ENCODE measurements around the gene TMC1.

DNA sequence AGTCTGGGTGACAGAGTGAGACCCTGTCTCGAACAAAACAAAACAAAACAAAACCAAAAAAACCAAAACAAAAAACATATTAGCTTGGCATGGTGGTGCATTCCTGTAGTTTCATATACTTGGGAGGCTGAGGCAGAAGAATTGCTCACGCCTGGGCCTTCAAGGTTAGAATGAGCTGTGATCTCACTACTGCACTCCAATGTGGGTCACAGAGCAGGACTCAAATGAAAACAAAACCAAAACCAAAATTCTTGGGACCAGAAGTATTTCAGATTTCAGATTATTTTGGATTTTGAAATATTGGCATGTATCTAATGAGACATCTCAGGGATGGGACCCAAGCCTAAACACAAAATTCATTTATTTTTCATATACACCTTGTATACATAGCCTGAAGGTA, 80.2 kb downstream of the TMC1 start:
- TF ChIP-seq, protein P1, sequence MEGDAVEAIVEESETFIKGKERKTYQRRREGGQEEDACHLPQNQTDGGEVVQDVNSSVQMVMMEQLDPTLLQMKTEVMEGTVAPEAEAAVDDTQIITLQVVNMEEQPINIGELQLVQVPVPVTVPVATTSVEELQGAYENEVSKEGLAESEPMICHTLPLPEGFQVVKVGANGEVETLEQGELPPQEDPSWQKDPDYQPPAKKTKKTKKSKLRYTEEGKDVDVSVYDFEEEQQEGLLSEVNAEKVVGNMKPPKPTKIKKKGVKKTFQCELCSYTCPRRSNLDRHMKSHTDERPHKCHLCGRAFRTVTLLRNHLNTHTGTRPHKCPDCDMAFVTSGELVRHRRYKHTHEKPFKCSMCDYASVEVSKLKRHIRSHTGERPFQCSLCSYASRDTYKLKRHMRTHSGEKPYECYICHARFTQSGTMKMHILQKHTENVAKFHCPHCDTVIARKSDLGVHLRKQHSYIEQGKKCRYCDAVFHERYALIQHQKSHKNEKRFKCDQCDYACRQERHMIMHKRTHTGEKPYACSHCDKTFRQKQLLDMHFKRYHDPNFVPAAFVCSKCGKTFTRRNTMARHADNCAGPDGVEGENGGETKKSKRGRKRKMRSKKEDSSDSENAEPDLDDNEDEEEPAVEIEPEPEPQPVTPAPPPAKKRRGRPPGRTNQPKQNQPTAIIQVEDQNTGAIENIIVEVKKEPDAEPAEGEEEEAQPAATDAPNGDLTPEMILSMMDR (conservative IDR thresholded peaks at IDR 0.05 in 1 of 2, IDR thresholded peaks at IDR 0.05 in 1 of 2; ENCODE audit: extremely low read depth in 1 of 2, insufficient read depth in 1 of 2, low read depth in 1 of 2, low read length in 2 of 2) = no peak
- TF ChIP-seq EZH2 (IDR thresholded peaks at IDR 0.05; ENCODE audit: borderline replicate concordance, low read length) = no peak
